HG02759 (cell line): Measurements from ENCODE around the gene STXBP5.
"Not testable (repeated sequence)": the region's sequence is repeated elsewhere in the genome, so short reads cannot be mapped to it uniquely, and the experiment has no call there.

Source experiments
- ATAC-seq: cut with Tn5 transposase; IDR thresholded peaks from one replicate; pipeline ENCODE4 v1.9.1; 2021; ENCODE audit warnings: mild to moderate bottlenecking, moderate library complexity; ENCODE audit not compliant: unreplicated experiment

Gene STXBP5

GRCh38 chr6:147366290-147366689 is 162.1 kb downstream of the STXBP5 start:
- no peak for ATAC-seq

- no peak for ATAC-seq
Observed at GRCh38 chr6:147371325-147371724, 167.1 kb downstream of the STXBP5 start.

- no peak for ATAC-seq
Observed at GRCh38 chr6:147372806-147373205, 168.6 kb downstream of the STXBP5 start.

- no peak for ATAC-seq
Observed at GRCh38 chr6:147378819-147379218, 174.6 kb downstream of the STXBP5 start.

- ATAC-seq, result not testable (repeated sequence)
Observed at GRCh38 chr6:147380841-147381240, 176.6 kb downstream of the STXBP5 start.

- no peak for ATAC-seq
Observed at GRCh38 chr6:147381712-147382111, 177.5 kb downstream of the STXBP5 start.

- no peak for ATAC-seq
Observed at GRCh38 chr6:147382945-147383554, 178.8 kb downstream of the STXBP5 start.

- no peak for ATAC-seq
Observed at GRCh38 chr6:147384029-147384428, 179.8 kb downstream of the STXBP5 start.

- ATAC-seq, result peak; percentile 71
Observed at GRCh38 chr6:147384737-147385710, 180.8 kb downstream of the STXBP5 start.

GRCh38 chr6:147389463-147389862 is 185.2 kb downstream of the STXBP5 start:
- no peak for ATAC-seq

GRCh38 chr6:147390909-147391536 is 186.8 kb downstream of the STXBP5 start:
- ATAC-seq, result no peak

- ATAC-seq, result no peak
Observed at GRCh38 chr6:147392917-147393625, 188.9 kb downstream of the STXBP5 start.

- no peak for ATAC-seq
Observed at GRCh38 chr6:147395158-147395557, 190.9 kb downstream of the STXBP5 start.

- no peak for ATAC-seq
Observed at GRCh38 chr6:147397306-147397705, 193.1 kb downstream of the STXBP5 start.

- no peak for ATAC-seq
Observed at GRCh38 chr6:147400968-147401367, 196.8 kb downstream of the STXBP5 start.

GRCh38 chr6:147401779-147402178 is 197.6 kb downstream of the STXBP5 start:
- no peak for ATAC-seq

GRCh38 chr6:147406783-147407182 is 202.6 kb downstream of the STXBP5 start:
- ATAC-seq, result no peak

- no peak for ATAC-seq
Observed at GRCh38 chr6:147407571-147407970, 203.4 kb downstream of the STXBP5 start.

GRCh38 chr6:147416622-147417021 is 212.4 kb downstream of the STXBP5 start:
- ATAC-seq, result no peak

GRCh38 chr6:147417954-147418353 is 213.7 kb downstream of the STXBP5 start:
- no peak for ATAC-seq

- peak; percentile 69 for ATAC-seq
Observed at GRCh38 chr6:147418523-147418922, 214.3 kb downstream of the STXBP5 start.
